Activated CD8-positive, alpha-beta memory T cell treated with anti-CD3 and anti-CD28 coated beads, Interleukin-2, amount 10 ng/mL, durations not matched to agents 7 days and 5 days (primary cell): ENCODE measurements around the gene NSUN4. TPM values are rescaled to one million over a fixed set of nuclear protein-coding genes. Genes with fewer than 3 reads are reported as not detected.
"Not testable (repeated sequence)": the region's sequence is repeated elsewhere in the genome, so short reads cannot be mapped to it uniquely, and the experiment has no call there.

Experiments
- ATAC-seq: fragments of 150-1000 bp; cut with Tn5 transposase; one replicate; pipeline ENCODE4 v1.10.0; 2021; ENCODE audit warnings: moderate library complexity
- CTCF ChIA-PET: fragments of 350-600 bp; sonication (Branson Sonifier 250); formaldehyde crosslinking; loops from one replicate; lab custom pipeline; 2021; ENCODE audit warnings: antibody characterized with exemption; lab: Charles Lee
- DNase-seq: peaks from one replicate; pipeline ENCODE4 v3.0.0-alpha.2; 2020
- H3K27ac Mint-ChIP-seq: one replicate; pipeline ENCODE4 v1.8.0; 2021; ENCODE audit warnings: mild to moderate bottlenecking, mixed read lengths
- H3K27me3 Mint-ChIP-seq: one replicate; pipeline ENCODE4 v1.8.0; 2021; ENCODE audit warnings: mixed read lengths
- H3K36me3 Mint-ChIP-seq: one replicate; pipeline ENCODE4 v1.8.0; 2021; ENCODE audit warnings: mild to moderate bottlenecking, mixed read lengths
- H3K4me1 Mint-ChIP-seq: one replicate; pipeline ENCODE4 v1.8.0; 2021; ENCODE audit warnings: mixed read lengths
- H3K4me3 Mint-ChIP-seq: one replicate; pipeline ENCODE4 v1.8.0; 2021; ENCODE audit warnings: mild to moderate bottlenecking, moderate library complexity, mixed read lengths
- H3K9me3 Mint-ChIP-seq: one replicate; pipeline ENCODE4 v1.8.0; 2022; ENCODE audit warnings: low read depth, mixed read lengths
- total RNA-seq, 2 experiments: library from RNA; stranded (reverse); gene quantifications; one replicate each; pipeline ENCODE4 v1.2.3, GENCODE V29; 2021

Gene NSUN4
- total RNA-seq, 2 experiments from 2014 or later, result 20.6 to 26.7 TPM

GRCh38 chr1:46310321-46310720 lies 30.3 kb upstream of the NSUN4 start:
- CTCF ChIA-PET, result interaction anchor here (3.0 kb wide), 1 partner anchor 38 kb away, joined by 12 read pairs; no protein-coding TSS in a partner anchor

GRCh38 chr1:46315669-46316403 lies 24.8 kb upstream of the NSUN4 start:
- ATAC-seq (no peak), DNase-seq (no peak)
- Mint-ChIP-seq H3K9me3 (no peaks in the 10 kb centered on the region), H3K4me1 (peaks cover 2% of the 10 kb centered on the region), H3K4me3 (no peak overlapping the region), H3K27me3 (no peaks in the 10 kb centered on the region), H3K27ac (no peak overlapping the region), H3K36me3 (peaks cover 32% of the 10 kb centered on the region)
- CTCF ChIA-PET, result no interaction called here

More at GRCh38 chr1:46310321-46310720, 30.3 kb upstream of the NSUN4 start:
- H3K27ac Mint-ChIP-seq, result no peak overlapping the region
- no peak overlapping the region for H3K4me3 Mint-ChIP-seq
- no peaks in the 10 kb centered on the region for H3K9me3 Mint-ChIP-seq
- peaks cover 28% of the 10 kb centered on the region for H3K4me1 Mint-ChIP-seq
- DNase-seq (no peak), ATAC-seq (no peak)
- H3K27me3 Mint-ChIP-seq, result no peaks in the 10 kb centered on the region
- H3K36me3 Mint-ChIP-seq, result peaks cover 40% of the 10 kb centered on the region

- no peak overlapping the region for H3K4me3 Mint-ChIP-seq
- ATAC-seq (no peak), DNase-seq (no peak)
- CTCF ChIA-PET, result interaction anchor here (0.9 to 1.5 kb wide), 2 partner anchors 23 to 30 kb away, joined by 3 to 7 read pairs; partner anchors contain the start of gene NSUN4
- H3K36me3 Mint-ChIP-seq, result peaks cover 21% of the 10 kb centered on the region
- H3K4me1 Mint-ChIP-seq, result peaks cover 2% of the 10 kb centered on the region
- H3K9me3 Mint-ChIP-seq, result no peaks in the 10 kb centered on the region
- no peak overlapping the region for H3K27ac Mint-ChIP-seq
- H3K27me3 Mint-ChIP-seq, result no peaks in the 10 kb centered on the region
These were observed 23.3 kb upstream of the NSUN4 start for GRCh38 chr1:46317323-46317722.

GRCh38 chr1:46319301-46319700 lies 21.3 kb upstream of the NSUN4 start:
- not testable (repeated sequence) for H3K4me1 Mint-ChIP-seq, H3K27me3 Mint-ChIP-seq, H3K27ac Mint-ChIP-seq, ATAC-seq, DNase-seq, H3K9me3 Mint-ChIP-seq, H3K4me3 Mint-ChIP-seq
- peaks cover 13% of the 10 kb centered on the region for H3K36me3 Mint-ChIP-seq
- CTCF ChIA-PET, result interaction anchor here (1.0 kb wide), 1 partner anchor 8 kb away, joined by 3 read pairs; no protein-coding TSS in a partner anchor

GRCh38 chr1:46319960-46320914 lies 20.4 kb upstream of the NSUN4 start:
- H3K4me1 Mint-ChIP-seq, H3K36me3 Mint-ChIP-seq, H3K4me3 Mint-ChIP-seq, CTCF ChIA-PET, DNase-seq, H3K9me3 Mint-ChIP-seq, H3K27ac Mint-ChIP-seq, ATAC-seq, H3K27me3 Mint-ChIP-seq: not testable (repeated sequence)

- not testable (repeated sequence) for H3K27ac Mint-ChIP-seq, DNase-seq, H3K9me3 Mint-ChIP-seq, H3K27me3 Mint-ChIP-seq, H3K4me1 Mint-ChIP-seq, H3K36me3 Mint-ChIP-seq, ATAC-seq, H3K4me3 Mint-ChIP-seq
- CTCF ChIA-PET, result interaction anchor here (0.6 kb wide), 1 partner anchor 18 kb away, joined by 3 read pairs; no protein-coding TSS in a partner anchor
These were observed 18.4 kb upstream of the NSUN4 start for GRCh38 chr1:46322191-46322590.

GRCh38 chr1:46325285-46326076 lies 15.1 kb upstream of the NSUN4 start:
- H3K4me3 Mint-ChIP-seq, H3K27me3 Mint-ChIP-seq, H3K9me3 Mint-ChIP-seq, H3K4me1 Mint-ChIP-seq, ATAC-seq, DNase-seq, CTCF ChIA-PET, H3K27ac Mint-ChIP-seq, H3K36me3 Mint-ChIP-seq: not testable (repeated sequence)

- DNase-seq, H3K9me3 Mint-ChIP-seq, H3K27ac Mint-ChIP-seq, H3K4me3 Mint-ChIP-seq, H3K4me1 Mint-ChIP-seq, ATAC-seq, H3K27me3 Mint-ChIP-seq, H3K36me3 Mint-ChIP-seq: not testable (repeated sequence)
- CTCF ChIA-PET, result interaction anchor here (0.8 to 2.8 kb wide), 3 partner anchors 19 to 119 kb away, joined by 3 to 8 read pairs (median 4); no protein-coding TSS in a partner anchor
These were observed 12.4 kb upstream of the NSUN4 start for GRCh38 chr1:46328182-46328581.

GRCh38 chr1:46329807-46330206 lies 10.8 kb upstream of the NSUN4 start:
- H3K27ac Mint-ChIP-seq, ATAC-seq, DNase-seq, H3K4me3 Mint-ChIP-seq, H3K4me1 Mint-ChIP-seq, H3K9me3 Mint-ChIP-seq, H3K27me3 Mint-ChIP-seq, H3K36me3 Mint-ChIP-seq: not testable (repeated sequence)
- CTCF ChIA-PET, result interaction anchor here (2.8 kb wide), 1 partner anchor 17 kb away, joined by 8 read pairs; no protein-coding TSS in a partner anchor

GRCh38 chr1:46330381-46330780 lies 10.2 kb upstream of the NSUN4 start:
- H3K9me3 Mint-ChIP-seq, H3K27me3 Mint-ChIP-seq, H3K4me3 Mint-ChIP-seq, CTCF ChIA-PET, H3K36me3 Mint-ChIP-seq, ATAC-seq, DNase-seq, H3K27ac Mint-ChIP-seq, H3K4me1 Mint-ChIP-seq: not testable (repeated sequence)

GRCh38 chr1:46331786-46332540 lies 8.6 kb upstream of the NSUN4 start:
- CTCF ChIA-PET, result not testable (repeated sequence)

More at GRCh38 chr1:46331786-46332540, 8.6 kb upstream of the NSUN4 start:
- H3K9me3 Mint-ChIP-seq, H3K4me3 Mint-ChIP-seq, H3K27ac Mint-ChIP-seq, H3K36me3 Mint-ChIP-seq, H3K27me3 Mint-ChIP-seq, ATAC-seq, DNase-seq, H3K4me1 Mint-ChIP-seq: not testable (repeated sequence)
